Lung (tissue), 12 donors: ENCODE data around the gene IQCM. TPM values are rescaled to one million over a fixed set of nuclear protein-coding genes. Genes with fewer than 3 reads are reported as not detected.

Experiments used
- ATAC-seq: fragments of 200-7000 bp; cut with Tn5 transposase; one replicate; pipeline ENCODE4 v1.9.1; 2020; ENCODE audit warnings: moderate number of reproducible peaks; ENCODE audit not compliant: insufficient read depth, low FRiP score
- DNase-seq, 3 donors: peaks; one replicate each; pipeline ENCODE4 v3.0.0-alpha.2; 2013 to 2017
- H3K27ac ChIP-seq, 2 donors: one replicate each; pipeline ENCODE4 v1.5.1; 2013; ENCODE audit warnings: mild to moderate bottlenecking in 2 of 2, moderate library complexity in 2 of 2, control low read depth in 1 of 2, inconsistent platforms in 1 of 2, low read depth in 1 of 2, low read length in 1 of 2
- H3K27me3 ChIP-seq, 3 donors: one replicate each; pipeline ENCODE4 v1.5.1; 2013; ENCODE audit warnings: low read length in 2 of 3; ENCODE audit not compliant: control insufficient read depth in 3 of 3, insufficient read depth in 3 of 3
- H3K36me3 ChIP-seq, 4 donors: one replicate each; pipeline ENCODE4 v1.5.1; 2013; ENCODE audit warnings: low read length in 4 of 4, mild to moderate bottlenecking in 1 of 4, moderate library complexity in 1 of 4; ENCODE audit not compliant: control insufficient read depth in 4 of 4, insufficient read depth in 4 of 4
- H3K4me1 ChIP-seq, 5 donors: one replicate each; pipeline ENCODE4 v1.5.1; 2013; ENCODE audit warnings: low read length in 5 of 5, mild to moderate bottlenecking in 2 of 5, moderate library complexity in 1 of 5; ENCODE audit not compliant: control insufficient read depth in 5 of 5, insufficient read depth in 5 of 5
- H3K4me3 ChIP-seq: one replicate; pipeline ENCODE4 v1.5.1; 2013; ENCODE audit warnings: mild to moderate bottlenecking, control low read depth, moderate library complexity
- H3K9ac ChIP-seq, 2 donors: one replicate each; pipeline ENCODE4 v1.5.1; 2013; ENCODE audit warnings: low read length in 2 of 2, control low read depth in 1 of 2; ENCODE audit not compliant: insufficient read depth in 1 of 2
- H3K9me3 ChIP-seq, 4 donors: one replicate each; pipeline ENCODE4 v1.5.1; 2013; ENCODE audit warnings: low read length in 3 of 4, mild to moderate bottlenecking in 1 of 4, moderate library complexity in 1 of 4; ENCODE audit not compliant: control insufficient read depth in 4 of 4, insufficient read depth in 3 of 4
- CTCF ChIP-seq: IDR thresholded peaks from 2 replicates; pipeline ENCODE4 v1.5.1; 2012; ENCODE audit warnings: mild to moderate bottlenecking; ENCODE audit errors: control extremely low read depth, extremely low read depth
- WGBS, 2 donors: extraction: QIAGEN DNeasy Blood & Tissue Kit; methylation state at CpG; one replicate each; pipeline ENCODE4 v1.1.7; 2013; 5-methylcytosine and 5-hydroxymethylcytosine counted together
- polyA plus RNA-seq, 2 donors: library from polyadenylated mRNA; stranded (reverse); fragments of 200-250 nt; gene quantifications; one replicate each; pipeline ENCODE4 v1.2.1, GENCODE V29; 2013
- total RNA-seq, 2 donors: library from RNA; depleted of rRNA in 1 of 2; stranded (reverse); fragments of >200 nt in 1 of 2; gene quantifications; one replicate each; pipeline ENCODE4 v1.2.1, GENCODE V29; 2014 to 2021
- donor health status: control.
- donor health status: control.
- donor health status: Bipolar disorder and iron deficiency.
- donor health status: healthy.
- donor health status: DM: yes; HTN: yes; CAD: no.

IQCM gene
- total and polyA plus RNA-seq, 4 donors: not detected

GRCh38 chr4:149709640-149710039 lies 106.0 kb downstream of the IQCM start:
- H3K27ac ChIP-seq: no peak overlapping the region
- no peaks in the 10 kb centered on the region for H3K27me3 ChIP-seq
- H3K4me3 ChIP-seq: no peak overlapping the region
- H3K9ac ChIP-seq: no peak overlapping the region
- ATAC-seq (no peak), DNase-seq (no peak)
- H3K4me1 ChIP-seq: peaks cover 0 to 6% (median 0%) of the 10 kb centered on the region in 5 donors
- TF ChIP-seq CTCF: no peak
- no peaks in the 10 kb centered on the region for H3K36me3 ChIP-seq
- H3K9me3 ChIP-seq: no peaks in the 10 kb centered on the region

GRCh38 chr4:149708513-149709130 lies 107.0 kb downstream of the IQCM start:
- H3K4me3 ChIP-seq: no peak overlapping the region
- no peaks in the 10 kb centered on the region for H3K36me3 ChIP-seq
- no peaks in the 10 kb centered on the region for H3K27me3 ChIP-seq
- 48 to 49% methylated on average over 1 of the region's 1 CpG for WGBS, 2 donors
- peaks cover 0 to 6% (median 0%) of the 10 kb centered on the region in 5 donors for H3K4me1 ChIP-seq
- no peak for TF ChIP-seq CTCF
- H3K27ac ChIP-seq: no peak overlapping the region
- DNase-seq (no peak), ATAC-seq (no peak)
- no peak overlapping the region for H3K9ac ChIP-seq
- no peaks in the 10 kb centered on the region for H3K9me3 ChIP-seq

- Histone ChIP-seq H3K4me3 (no peak overlapping the region), H3K9me3 (no peaks in the 10 kb centered on the region), H3K9ac (no peak overlapping the region), H3K27ac (no peak overlapping the region), H3K27me3 (no peaks in the 10 kb centered on the region), H3K4me1 (peaks cover 0 to 6% (median 0%) of the 10 kb centered on the region in 5 donors), H3K36me3 (no peaks in the 10 kb centered on the region)
- ATAC-seq (no peak), DNase-seq (no peak)
- WGBS, 2 donors: 25 to 46% methylated on average over 1 of the region's 1 CpG
- no peak for TF ChIP-seq CTCF
Measured at GRCh38 chr4:149707862-149708261, 107.8 kb downstream of the IQCM start.

- ATAC-seq: no peak
- Histone ChIP-seq H3K9me3 (no peaks in the 10 kb centered on the region), H3K27ac (no peak overlapping the region), H3K4me1 (peaks cover 0 to 3% (median 0%) of the 10 kb centered on the region in 5 donors), H3K9ac (no peak overlapping the region), H3K4me3 (no peak overlapping the region), H3K36me3 (no peaks in the 10 kb centered on the region), H3K27me3 (no peaks in the 10 kb centered on the region)
- no peak for TF ChIP-seq CTCF
- no peak for DNase-seq
Measured at GRCh38 chr4:149706942-149707341, 108.7 kb downstream of the IQCM start.
